Measurements from ENCODE around the gene TULP3. TPM values are rescaled to one million over a fixed set of nuclear protein-coding genes. Genes with fewer than 3 reads are reported as not detected.

TULP3 gene
- total and polyA plus RNA-seq, 5 donors: 10.5 to 17.1 (median 14.8) TPM

DNA sequence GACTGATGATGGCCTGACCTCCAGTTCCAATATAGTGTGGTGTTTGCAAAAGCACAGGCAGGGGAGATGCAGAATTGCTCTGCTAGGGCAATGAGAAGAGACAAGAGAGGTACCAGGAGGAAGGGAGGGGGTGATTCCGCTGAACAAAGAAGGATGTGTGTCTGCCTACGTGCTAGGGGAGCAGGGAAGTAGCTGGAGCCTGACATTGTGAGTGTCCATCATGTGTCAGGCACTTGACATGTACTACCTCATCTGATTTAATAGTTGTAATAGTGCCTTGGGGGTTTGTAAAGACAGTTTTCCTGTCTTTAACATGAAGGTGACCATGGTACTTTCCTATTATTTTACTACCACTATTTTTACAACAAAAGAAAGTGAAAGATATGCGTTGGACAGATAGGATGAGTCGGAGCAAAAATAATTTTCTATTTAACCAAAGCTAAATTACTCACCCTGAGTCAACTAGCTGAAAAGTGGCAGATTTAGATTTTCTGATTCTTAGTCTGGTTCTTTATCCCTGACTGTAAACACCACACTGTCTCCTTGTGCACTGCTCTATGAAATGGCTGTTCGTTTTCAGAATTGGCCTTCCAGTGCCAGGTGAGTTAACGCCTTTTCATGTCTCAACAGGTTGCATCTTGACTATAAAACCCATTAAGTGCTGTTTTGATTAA is 34.8 kb downstream of the TULP3 start:
- ATAC-seq (peak in 1 of 2 donors; percentile 32), DNase-seq (no peak)
- 81% methylated on average over 6 of the region's 6 CpGs for WGBS
- Histone ChIP-seq H3K4me3 (ENCODE audit: low read length) (no peak overlapping the region), H3K4me1 (ENCODE audit: control insufficient read depth, insufficient read depth, low read length) (no peaks in the 10 kb centered on the region), H3K27me3 (ENCODE audit: control insufficient read depth, insufficient read depth) (no peaks in the 10 kb centered on the region), H3K27ac (ENCODE audit: low read length) (no peak overlapping the region), H3K9me3 (ENCODE audit: control insufficient read depth, low read length) (no peaks in the 10 kb centered on the region)
- intact Hi-C loops (cut with DNase I): no loop called here

DNA sequence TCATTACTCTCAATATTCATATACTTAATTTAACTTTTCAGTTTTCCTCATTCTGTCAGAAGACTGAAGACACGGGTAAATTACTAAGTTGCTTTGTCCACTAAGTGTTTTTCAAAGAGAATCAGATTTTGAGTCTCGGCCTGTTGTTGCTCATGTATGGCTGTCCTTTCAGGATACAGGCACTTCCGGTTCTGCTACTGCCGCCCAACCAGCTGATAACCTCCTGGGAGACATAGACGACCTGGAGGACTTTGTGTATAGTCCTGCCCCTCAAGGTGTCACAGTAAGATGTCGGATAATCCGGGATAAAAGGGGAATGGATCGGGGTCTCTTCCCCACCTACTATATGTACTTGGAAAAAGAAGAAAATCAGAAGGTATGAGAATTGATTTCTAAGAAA is 40.2 kb downstream of the TULP3 start:
- DNase-seq (no peak), ATAC-seq (peak; percentile 38 to 81)
- no peaks in the 10 kb centered on the region for H3K9me3 ChIP-seq (ENCODE audit: control insufficient read depth, low read length)
- no peaks in the 10 kb centered on the region for H3K4me1 ChIP-seq (ENCODE audit: control insufficient read depth, insufficient read depth, low read length)
- H3K4me3 ChIP-seq (ENCODE audit: low read length): no peak overlapping the region
- H3K27ac ChIP-seq (ENCODE audit: low read length): no peak overlapping the region
- 55% methylated on average over 8 of the region's 8 CpGs for WGBS
- no peaks in the 10 kb centered on the region for H3K27me3 ChIP-seq (ENCODE audit: control insufficient read depth, insufficient read depth)
- intact Hi-C loops (cut with DNase I): no loop called here

DNA sequence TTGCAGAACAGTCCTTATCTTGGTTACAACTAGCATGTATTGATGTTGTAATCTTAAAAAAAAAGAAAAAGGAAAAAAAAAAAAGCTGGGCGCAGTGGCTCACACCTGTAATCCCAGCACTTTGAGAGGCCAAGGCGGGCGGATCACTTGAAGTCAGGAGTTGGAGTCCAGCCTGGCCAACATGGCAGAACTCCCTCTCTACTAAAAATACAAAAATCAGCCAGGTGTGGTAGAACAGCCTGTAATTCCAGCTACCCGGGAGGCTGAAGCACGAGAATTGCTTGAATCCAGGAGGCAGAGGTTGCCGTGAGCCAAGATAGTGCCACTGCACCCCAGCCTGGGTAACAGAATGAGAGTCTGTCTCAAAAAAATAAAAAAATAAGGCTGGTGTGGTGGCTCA is 42.9 kb downstream of the TULP3 start:
- H3K27ac ChIP-seq (ENCODE audit: low read length): no peak overlapping the region
- intact Hi-C loops (cut with DNase I): no loop called here
- H3K4me1 ChIP-seq (ENCODE audit: control insufficient read depth, insufficient read depth, low read length): no peaks in the 10 kb centered on the region
- DNase-seq (no peak), ATAC-seq (no peak)
- H3K9me3 ChIP-seq (ENCODE audit: control insufficient read depth, low read length): no peaks in the 10 kb centered on the region
- WGBS: 97% methylated on average over 6 of the region's 6 CpGs
- no peak overlapping the region for H3K4me3 ChIP-seq (ENCODE audit: low read length)
- H3K27me3 ChIP-seq (ENCODE audit: control insufficient read depth, insufficient read depth): no peaks in the 10 kb centered on the region

DNA sequence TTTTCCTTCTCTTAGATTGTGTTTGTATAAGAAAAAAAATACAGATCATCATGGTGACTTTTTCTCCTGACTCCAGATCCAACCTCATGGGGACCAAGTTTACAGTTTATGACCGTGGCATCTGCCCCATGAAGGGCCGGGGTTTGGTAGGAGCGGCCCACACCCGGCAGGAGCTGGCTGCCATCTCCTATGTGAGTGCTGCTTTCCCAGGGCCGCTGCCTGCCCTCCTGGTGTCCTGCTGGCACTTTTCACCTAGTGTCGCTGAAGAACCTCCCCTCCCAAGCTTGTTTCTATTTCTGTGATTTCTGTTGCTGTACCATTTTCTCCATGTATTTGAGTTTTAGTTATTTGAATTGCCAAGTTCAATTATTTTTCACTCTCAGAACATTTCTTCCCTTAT is 43.7 kb downstream of the TULP3 start:
- Histone ChIP-seq H3K9me3 (ENCODE audit: control insufficient read depth, low read length) (no peaks in the 10 kb centered on the region), H3K4me3 (ENCODE audit: low read length) (no peak overlapping the region), H3K4me1 (ENCODE audit: control insufficient read depth, insufficient read depth, low read length) (no peaks in the 10 kb centered on the region), H3K27me3 (ENCODE audit: control insufficient read depth, insufficient read depth) (no peaks in the 10 kb centered on the region), H3K27ac (ENCODE audit: low read length) (no peak overlapping the region)
- DNase-seq (no peak), ATAC-seq (peak in 1 of 2 donors; percentile 56)
- 69% methylated on average over 6 of the region's 6 CpGs for WGBS
- intact Hi-C loops (cut with DNase I): no loop called here

DNA sequence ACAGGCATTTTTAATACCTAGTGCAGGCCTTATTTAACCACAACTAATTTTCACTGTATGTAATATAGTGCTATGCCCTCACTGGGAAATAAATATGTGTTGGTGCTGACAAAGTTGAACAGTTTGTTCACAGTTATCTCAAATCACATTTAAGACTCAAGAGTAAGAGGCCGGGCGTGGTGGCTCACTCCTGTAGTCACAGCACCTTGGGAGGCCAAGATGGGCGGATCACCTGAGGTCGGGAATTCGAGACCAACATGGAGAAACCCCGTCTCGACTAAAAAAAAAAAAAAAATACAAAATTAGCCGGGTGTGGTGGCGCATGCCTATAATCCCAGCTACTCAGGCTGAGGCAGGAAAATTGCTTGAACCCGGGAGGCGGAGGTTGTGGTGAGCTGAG is 45.6 kb downstream of the TULP3 start:
- Histone ChIP-seq H3K4me1 (ENCODE audit: control insufficient read depth, insufficient read depth, low read length) (no peaks in the 10 kb centered on the region), H3K27me3 (ENCODE audit: control insufficient read depth, insufficient read depth) (no peaks in the 10 kb centered on the region), H3K9me3 (ENCODE audit: control insufficient read depth, low read length) (no peaks in the 10 kb centered on the region), H3K27ac (ENCODE audit: low read length) (no peak overlapping the region), H3K4me3 (ENCODE audit: low read length) (no peak overlapping the region)
- WGBS: 97% methylated on average over 11 of the region's 11 CpGs
- DNase-seq: no peak
- intact Hi-C loops (cut with DNase I): no loop called here
- no peak for ATAC-seq

DNA sequence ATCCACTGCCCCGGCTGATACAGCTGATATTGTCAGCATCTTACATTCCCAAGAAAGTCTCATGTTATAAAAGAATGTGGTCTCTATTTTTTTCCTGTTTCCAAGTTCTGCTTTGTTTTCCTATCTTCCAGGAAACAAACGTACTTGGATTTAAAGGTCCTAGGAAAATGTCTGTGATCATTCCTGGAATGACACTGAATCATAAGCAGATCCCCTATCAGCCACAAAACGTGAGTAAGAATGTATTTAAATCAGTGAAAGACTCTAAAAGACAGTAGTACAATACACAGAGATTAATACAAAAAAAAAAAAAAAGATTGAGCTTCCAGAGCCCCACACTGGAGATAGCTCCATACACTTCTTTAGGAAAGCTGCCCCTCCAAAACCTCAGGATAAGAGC is 46.8 kb downstream of the TULP3 start:
- Histone ChIP-seq H3K27ac (ENCODE audit: low read length) (no peak overlapping the region), H3K4me3 (ENCODE audit: low read length) (no peak overlapping the region), H3K4me1 (ENCODE audit: control insufficient read depth, insufficient read depth, low read length) (no peaks in the 10 kb centered on the region), H3K27me3 (ENCODE audit: control insufficient read depth, insufficient read depth) (no peaks in the 10 kb centered on the region), H3K9me3 (ENCODE audit: control insufficient read depth, low read length) (no peaks in the 10 kb centered on the region)
- no peak for ATAC-seq
- WGBS: 64% methylated on average over 3 of the region's 3 CpGs
- DNase-seq: no peak
- intact Hi-C loops (cut with DNase I): no loop called here

DNA sequence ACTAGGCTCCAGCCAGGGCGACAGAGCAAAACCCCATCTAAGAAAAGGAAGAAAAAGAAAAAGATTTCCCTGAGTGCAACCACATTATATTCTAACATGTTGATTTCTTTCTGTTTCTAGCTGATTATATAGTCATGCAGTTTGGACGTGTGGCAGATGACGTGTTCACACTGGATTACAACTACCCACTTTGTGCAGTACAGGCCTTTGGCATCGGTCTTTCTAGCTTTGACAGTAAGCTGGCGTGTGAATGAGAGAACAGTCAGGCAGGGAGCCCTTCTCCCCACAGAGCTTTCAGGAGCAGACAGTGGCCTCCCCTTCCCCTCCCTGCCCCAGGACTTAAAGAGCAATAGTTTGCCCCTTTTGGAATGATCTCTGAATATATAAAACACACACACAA is 48.5 kb downstream of the TULP3 start:
- intact Hi-C loops (cut with DNase I): no loop called here
- no peak overlapping the region for H3K27ac ChIP-seq (ENCODE audit: low read length)
- DNase-seq: no peak
- 73% methylated on average over 5 of the region's 5 CpGs for WGBS
- H3K9me3 ChIP-seq (ENCODE audit: control insufficient read depth, low read length): no peaks in the 10 kb centered on the region
- H3K4me3 ChIP-seq (ENCODE audit: low read length): no peak overlapping the region
- H3K4me1 ChIP-seq (ENCODE audit: control insufficient read depth, insufficient read depth, low read length): no peaks in the 10 kb centered on the region
- no peak for ATAC-seq
- H3K27me3 ChIP-seq (ENCODE audit: control insufficient read depth, insufficient read depth): no peaks in the 10 kb centered on the region

DNA sequence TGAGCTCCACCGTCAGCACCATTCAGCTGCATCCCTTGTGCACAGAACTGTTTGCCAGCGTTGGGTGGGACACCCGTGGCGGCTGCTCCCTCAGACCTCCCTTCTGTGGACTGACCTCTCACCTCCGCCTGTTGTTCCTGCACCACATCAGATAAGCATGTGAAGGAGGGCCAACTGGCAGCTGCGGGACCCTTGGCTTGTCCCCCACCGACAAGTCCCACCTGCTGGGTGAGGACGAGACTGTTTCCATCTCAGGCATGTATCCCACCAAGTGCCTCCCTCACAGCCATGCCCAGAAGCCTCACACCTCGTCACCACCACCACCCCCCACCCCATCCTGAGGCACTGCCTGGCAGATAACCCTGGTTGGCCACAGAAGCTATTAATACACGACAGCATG is 49.9 kb downstream of the TULP3 start:
- Histone ChIP-seq H3K4me3 (ENCODE audit: low read length) (no peak overlapping the region), H3K27me3 (ENCODE audit: control insufficient read depth, insufficient read depth) (no peaks in the 10 kb centered on the region), H3K27ac (ENCODE audit: low read length) (no peak overlapping the region), H3K9me3 (ENCODE audit: control insufficient read depth, low read length) (no peaks in the 10 kb centered on the region), H3K4me1 (ENCODE audit: control insufficient read depth, insufficient read depth, low read length) (no peaks in the 10 kb centered on the region)
- ATAC-seq: peak; percentile 51 to 64
- intact Hi-C loops (cut with DNase I): loop anchor here (5.0 to 10.0 kb wide), 3 partner anchors 46 to 56 kb away; partner anchors contain the start of gene TULP3 (in 1 of the 4)
- WGBS: 27% methylated on average over 10 of the region's 10 CpGs
- DNase-seq: peak in 2 of 3 donors; percentile 20 to 61

DNA sequence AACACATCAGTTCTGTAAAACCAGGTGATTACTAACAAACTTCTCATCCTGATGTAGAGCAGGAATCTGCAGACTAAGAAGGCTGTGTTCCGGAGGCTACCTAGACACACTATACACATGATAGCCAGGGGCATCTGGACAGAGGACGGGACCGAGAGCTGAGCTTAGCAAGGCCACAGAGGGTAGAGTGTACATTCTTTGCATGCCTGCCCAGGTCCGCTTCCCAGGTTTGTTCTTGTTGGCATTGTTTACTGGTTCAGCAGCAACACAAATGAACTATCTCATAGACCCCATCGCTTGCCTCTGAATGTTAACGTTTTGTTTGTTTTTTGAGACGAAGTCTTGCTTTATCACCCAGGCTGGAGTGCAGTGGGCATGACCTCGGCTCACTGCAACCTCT is 50.8 kb downstream of the TULP3 start:
- Histone ChIP-seq H3K4me1 (ENCODE audit: control insufficient read depth, insufficient read depth, low read length) (no peaks in the 10 kb centered on the region), H3K9me3 (ENCODE audit: control insufficient read depth, low read length) (no peaks in the 10 kb centered on the region), H3K27ac (ENCODE audit: low read length) (no peak overlapping the region), H3K4me3 (ENCODE audit: low read length) (no peak overlapping the region), H3K27me3 (ENCODE audit: control insufficient read depth, insufficient read depth) (no peaks in the 10 kb centered on the region)
- 70% methylated on average over 8 of the region's 8 CpGs for WGBS
- intact Hi-C loops (cut with DNase I): loop anchor here (5.0 to 10.0 kb wide), 3 partner anchors 47 to 57 kb away; partner anchors contain the start of gene TULP3 (in 1 of the 4)
- ATAC-seq (peak; percentile 18 to 21), DNase-seq (no peak)

DNA sequence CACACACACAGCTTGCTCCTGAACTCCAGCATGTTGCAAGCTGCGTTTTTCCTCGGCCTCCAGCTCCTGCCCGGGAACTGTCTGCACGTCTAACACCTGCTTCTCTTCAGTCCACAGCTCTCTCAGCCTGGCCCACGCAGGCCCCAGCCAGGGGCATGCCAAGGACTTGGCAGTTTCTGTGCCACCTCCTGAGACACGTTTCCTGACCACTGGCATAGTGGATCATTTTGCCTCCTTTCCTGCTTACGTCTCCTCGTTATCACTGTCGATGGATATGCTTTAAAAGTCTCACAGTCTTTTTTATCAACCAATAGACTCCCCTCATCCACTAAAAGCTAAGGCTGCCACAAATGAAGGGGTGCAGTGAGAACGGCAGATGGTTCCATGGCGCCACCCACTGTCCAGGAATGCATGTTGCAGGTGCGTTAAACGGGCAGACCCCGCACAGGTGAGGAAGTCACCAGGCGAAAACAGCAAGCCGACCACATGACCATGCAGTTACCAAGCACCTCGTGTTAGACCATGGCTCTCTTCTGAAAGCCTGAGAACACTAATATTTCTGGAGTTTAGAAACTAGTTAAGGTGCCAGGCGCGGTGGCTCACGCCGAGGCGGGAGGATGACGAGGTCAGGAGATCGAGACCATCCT is 53.8 kb downstream of the TULP3 start:
- ATAC-seq (peak; percentile 67 to 69), DNase-seq (peak; percentile 44 to 77 (median 76))
- H3K9me3 ChIP-seq (ENCODE audit: control insufficient read depth, low read length): no peaks in the 10 kb centered on the region
- no peaks in the 10 kb centered on the region for H3K27me3 ChIP-seq (ENCODE audit: control insufficient read depth, insufficient read depth)
- no peaks in the 10 kb centered on the region for H3K4me1 ChIP-seq (ENCODE audit: control insufficient read depth, insufficient read depth, low read length)
- WGBS: 26% methylated on average over 24 of the region's 24 CpGs
- intact Hi-C loops (cut with DNase I): loop anchor here (5.0 to 10.0 kb wide), 3 partner anchors 50 to 60 kb away; partner anchors contain the start of gene TULP3 (in 1 of the 4)
- no peak overlapping the region for H3K4me3 ChIP-seq (ENCODE audit: low read length)
- H3K27ac ChIP-seq (ENCODE audit: low read length): no peak overlapping the region

DNA sequence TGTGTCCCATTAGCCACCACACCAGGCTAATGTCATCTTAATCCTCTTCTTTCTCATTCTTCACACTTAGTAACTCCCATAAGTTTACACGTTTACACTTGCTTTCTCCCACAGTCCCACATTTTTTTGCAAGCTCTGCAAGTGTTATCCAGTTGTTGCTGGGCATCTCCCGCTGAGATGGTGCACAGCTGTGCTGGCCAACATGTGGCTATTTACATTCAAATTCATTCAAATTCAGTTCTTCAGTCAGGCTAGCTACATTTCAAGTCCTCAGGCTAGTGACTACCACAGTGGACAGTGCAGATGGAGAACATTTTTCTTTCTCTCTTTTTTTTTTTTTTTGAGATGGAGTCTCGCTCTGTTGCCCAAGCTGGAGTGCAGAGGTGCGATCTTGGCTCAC is 58.7 kb downstream of the TULP3 start:
- intact Hi-C loops (cut with DNase I): loop anchor here in 2 of 4 donors (10.0 kb wide), 2 partner anchors 55 to 65 kb away; partner anchors contain the start of gene TULP3 (in 1 of the 2)

More for the DNA sequence above, 58.7 kb downstream of the TULP3 start:
- Histone ChIP-seq H3K27me3 (ENCODE audit: control insufficient read depth, insufficient read depth) (no peaks in the 10 kb centered on the region), H3K4me1 (ENCODE audit: control insufficient read depth, insufficient read depth, low read length) (no peaks in the 10 kb centered on the region), H3K27ac (ENCODE audit: low read length) (no peak overlapping the region), H3K4me3 (ENCODE audit: low read length) (no peak overlapping the region), H3K9me3 (ENCODE audit: control insufficient read depth, low read length) (no peaks in the 10 kb centered on the region)
- DNase-seq (no peak), ATAC-seq (no peak)
- whole genome bisulfite sequencing: 87% methylated on average over 4 of the region's 4 CpGs

Data from right cardiac atrium (tissue), 5 donors.